OCI-LY3 (cell line): ENCODE results near the gene GGCT.

Experiments
- H2AFZ ChIP-seq: fragments of 200-600, 300-600 bp; shearing (Covaris generic); 2 replicates; pipeline ENCODE4 v1.6.0; 2014; ENCODE audit warnings: antibody characterized with exemption, low read depth, low read length
- H3K27ac ChIP-seq: fragments of 200-600, 300-600 bp; sonication (generic); 2 replicates; pipeline ENCODE4 v1.5.1; 2014; ENCODE audit warnings: mild to moderate bottlenecking, low read length, moderate library complexity, mixed read lengths
- H3K27me3 ChIP-seq: fragments of 200-600, 300-600 bp; sonication (generic); 2 replicates; pipeline ENCODE4 v1.6.1; 2014; ENCODE audit warnings: low read depth, low read length, mixed read lengths
- H3K36me3 ChIP-seq: fragments of 200-600, 300-600 bp; sonication (generic); replicated peaks from 2 replicates; pipeline ENCODE3; 2014; ENCODE audit warnings: low read depth, low read length, mixed read lengths
- H3K4me1 ChIP-seq: fragments of 300-600, 200-600 bp; sonication (generic); 2 replicates; pipeline ENCODE4 v1.6.1; 2014; ENCODE audit warnings: low read length, mixed read lengths
- H3K4me2 ChIP-seq: fragments of 200-600, 300-600 bp; sonication (generic); 2 replicates; pipeline ENCODE4 v1.6.1; 2014; ENCODE audit warnings: low read length, mixed read lengths
- H3K4me3 ChIP-seq: fragments of 300-600, 200-600 bp; sonication (generic); 2 replicates; pipeline ENCODE4 v1.5.1; 2014; ENCODE audit warnings: antibody characterized with exemption, mild to moderate bottlenecking, low read length, moderate library complexity
- H3K79me2 ChIP-seq: fragments of 300-600, 200-600 bp; shearing (Covaris generic); 2 replicates; pipeline ENCODE4 v1.6.1; 2014; ENCODE audit warnings: mild to moderate bottlenecking, low read length, mixed read lengths
- H3K9ac ChIP-seq: fragments of 300-600, 200-600 bp; shearing (Covaris generic); 2 replicates; pipeline ENCODE4 v1.6.0; 2014; ENCODE audit warnings: mild to moderate bottlenecking, low read length, moderate library complexity
- H3K9me3 ChIP-seq: fragments of 200-600, 300-600 bp; shearing (Covaris generic); 2 replicates; pipeline ENCODE4 v1.6.1; 2014; ENCODE audit warnings: low read length, mixed read lengths; ENCODE audit not compliant: insufficient read depth
- H4K20me1 ChIP-seq: fragments of 200-600, 300-600 bp; sonication (generic); 2 replicates; pipeline ENCODE4 v1.6.1; 2016; ENCODE audit warnings: low read length, mixed read lengths; ENCODE audit not compliant: insufficient read depth
- CTCF ChIP-seq: fragments of 200-600, 300-600 bp; sonication (generic); IDR thresholded peaks from 2 replicates; pipeline ENCODE4 v1.5.1; 2014; ENCODE audit warnings: antibody characterized with exemption, low read length, low read depth
- EZH2phosphoT487 ChIP-seq: fragments of 200-600 bp; shearing (Covaris generic); IDR thresholded peaks from 2 replicates; pipeline ENCODE4 v1.6.1; 2018; ENCODE audit warnings: antibody characterized with exemption, mixed run types, low read depth

GGCT gene

GRCh38 chr7:30460246-30460633, 44.4 kb downstream of the GGCT start:
- no peak overlapping the region for H3K4me2 ChIP-seq
- H2AFZ ChIP-seq = no peak overlapping the region
- no peaks in the 10 kb centered on the region for H3K79me2 ChIP-seq
- no peak overlapping the region for H3K9ac ChIP-seq
- H3K36me3 ChIP-seq = no peaks in the 10 kb centered on the region
- no peaks in the 10 kb centered on the region for H4K20me1 ChIP-seq
- TF ChIP-seq EZH2phosphoT487 (no peak), CTCF (no peak)
- no peak overlapping the region for H3K4me3 ChIP-seq
- H3K4me1 ChIP-seq = peaks cover 34% of the 10 kb centered on the region
- H3K27ac ChIP-seq = no peak overlapping the region
- no peaks in the 10 kb centered on the region for H3K9me3 ChIP-seq
- no peaks in the 10 kb centered on the region for H3K27me3 ChIP-seq

- Histone ChIP-seq H3K9ac (no peak overlapping the region), H3K27ac (no peak overlapping the region), H3K4me3 (no peak overlapping the region), H3K4me1 (peaks cover 29% of the 10 kb centered on the region), H2AFZ (no peak overlapping the region), H3K79me2 (no peaks in the 10 kb centered on the region), H3K4me2 (no peak overlapping the region), H3K9me3 (no peaks in the 10 kb centered on the region), H4K20me1 (no peaks in the 10 kb centered on the region), H3K36me3 (no peaks in the 10 kb centered on the region), H3K27me3 (no peaks in the 10 kb centered on the region)
- no peak for TF ChIP-seq CTCF
Observed at GRCh38 chr7:30459591-30460245, 44.9 kb downstream of the GGCT start.

- no peaks in the 10 kb centered on the region for H3K9me3 ChIP-seq
- no peak for TF ChIP-seq EZH2phosphoT487
- TF ChIP-seq CTCF = no peak
- H3K4me3 ChIP-seq = no peak overlapping the region
- H3K79me2 ChIP-seq = no peaks in the 10 kb centered on the region
- no peak overlapping the region for H3K4me2 ChIP-seq
- H3K4me1 ChIP-seq = peaks cover 15% of the 10 kb centered on the region
- no peak overlapping the region for H3K27ac ChIP-seq
- H3K27me3 ChIP-seq = no peaks in the 10 kb centered on the region
- no peaks in the 10 kb centered on the region for H3K36me3 ChIP-seq
- no peak overlapping the region for H3K9ac ChIP-seq
- H2AFZ ChIP-seq = no peak overlapping the region
- H4K20me1 ChIP-seq = no peaks in the 10 kb centered on the region
Observed at GRCh38 chr7:30458311-30458710, 46.3 kb downstream of the GGCT start.

GRCh38 chr7:30453921-30454320, 50.7 kb downstream of the GGCT start:
- H2AFZ ChIP-seq = no peak overlapping the region

More at GRCh38 chr7:30453921-30454320, 50.7 kb downstream of the GGCT start:
- H3K27me3 ChIP-seq = no peaks in the 10 kb centered on the region
- H3K27ac ChIP-seq = no peak overlapping the region
- no peak overlapping the region for H3K4me3 ChIP-seq
- H3K36me3 ChIP-seq = no peaks in the 10 kb centered on the region
- no peak overlapping the region for H3K4me2 ChIP-seq
- H3K9ac ChIP-seq = no peak overlapping the region
- H4K20me1 ChIP-seq = no peaks in the 10 kb centered on the region
- H3K4me1 ChIP-seq = no peaks in the 10 kb centered on the region
- no peaks in the 10 kb centered on the region for H3K9me3 ChIP-seq
- no peak for TF ChIP-seq EZH2phosphoT487
- no peak for TF ChIP-seq CTCF
- no peaks in the 10 kb centered on the region for H3K79me2 ChIP-seq
